Astrocyte of the spinal cord (primary cell): Measurements from ENCODE around the gene KRTAP10-12.

Experiments used
- DNase-seq: peaks from one replicate; pipeline ENCODE4 v3.0.0; 2011; ENCODE audit warnings: low read depth, low spot score
- H3K4me3 ChIP-seq: 2 replicates; pipeline ENCODE4 v1.5.1; 2011; ENCODE audit warnings: low read depth, mild to moderate bottlenecking, low read length, moderate library complexity
- CTCF ChIP-seq: IDR thresholded peaks from 2 replicates; pipeline ENCODE4 v1.5.1; 2012; ENCODE audit warnings: low read depth, mild to moderate bottlenecking, low read length, inconsistent platforms
- in situ Hi-C: cut with HindIII; loops from 2 replicates; pipeline ENCODE4 v1.10.0; 2017; ENCODE audit warnings: low sequenced_read_pairs

KRTAP10-12 gene

DNA sequence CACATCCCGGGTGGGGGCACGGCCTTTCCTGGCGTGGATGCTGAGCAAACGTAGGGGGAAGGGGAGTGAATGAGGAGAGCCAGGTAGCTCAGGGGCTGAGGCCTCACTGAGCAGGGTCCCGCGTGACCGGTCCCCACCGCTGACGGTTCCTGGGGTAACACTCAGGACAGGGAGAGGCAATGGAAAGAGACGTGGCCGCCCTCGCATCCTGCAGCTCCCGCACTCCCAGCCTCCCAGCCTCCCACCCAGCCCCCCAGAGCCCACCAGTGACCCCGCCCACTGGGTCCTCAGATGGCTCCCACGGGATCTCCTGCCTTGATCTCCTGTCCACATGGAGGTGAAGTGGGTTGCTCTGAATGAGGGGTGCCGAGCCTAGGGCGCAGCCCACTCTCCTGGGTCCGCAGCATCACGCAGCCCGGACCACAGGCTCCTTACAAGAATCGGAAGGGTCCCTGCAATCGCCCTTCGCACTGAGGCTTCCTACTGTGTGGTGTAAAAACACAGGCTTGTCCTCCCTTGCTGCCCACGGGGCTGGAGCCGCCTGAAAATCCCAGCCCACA is 12.0 kb downstream of the KRTAP10-12 start:
- in situ Hi-C loops: no loop called here

GRCh38 chr21:44709426-44710293 is 12.7 kb downstream of the KRTAP10-12 start:
- in situ Hi-C loops: no loop called here
- no peak for DNase-seq
- TF ChIP-seq CTCF: no peak
- no peak overlapping the region for H3K4me3 ChIP-seq

More for the DNA sequence above, 12.0 kb downstream of the KRTAP10-12 start:
- DNase-seq: no peak
- H3K4me3 ChIP-seq: no peak overlapping the region
- no peak for TF ChIP-seq CTCF

DNA sequence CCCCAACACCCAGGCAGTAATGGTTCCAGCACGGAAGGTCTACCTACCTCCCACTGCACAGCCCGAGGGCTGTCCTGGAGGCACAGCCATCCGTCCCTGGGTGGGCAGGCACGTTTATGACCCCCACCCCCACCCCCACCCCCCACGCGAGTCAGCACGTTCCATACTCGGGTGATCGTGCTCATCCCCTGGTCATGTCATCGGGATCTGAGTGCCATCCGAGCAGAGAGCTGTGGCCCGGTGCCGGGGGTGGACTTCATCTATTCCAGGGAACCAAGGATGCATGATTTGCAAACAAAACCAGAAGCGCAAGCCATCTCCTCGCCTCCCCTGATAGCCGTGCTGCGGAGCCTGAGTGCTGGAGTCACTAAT is 13.3 kb downstream of the KRTAP10-12 start:
- no peak for TF ChIP-seq CTCF
- DNase-seq: no peak
- in situ Hi-C loops: no loop called here
- no peak overlapping the region for H3K4me3 ChIP-seq

DNA sequence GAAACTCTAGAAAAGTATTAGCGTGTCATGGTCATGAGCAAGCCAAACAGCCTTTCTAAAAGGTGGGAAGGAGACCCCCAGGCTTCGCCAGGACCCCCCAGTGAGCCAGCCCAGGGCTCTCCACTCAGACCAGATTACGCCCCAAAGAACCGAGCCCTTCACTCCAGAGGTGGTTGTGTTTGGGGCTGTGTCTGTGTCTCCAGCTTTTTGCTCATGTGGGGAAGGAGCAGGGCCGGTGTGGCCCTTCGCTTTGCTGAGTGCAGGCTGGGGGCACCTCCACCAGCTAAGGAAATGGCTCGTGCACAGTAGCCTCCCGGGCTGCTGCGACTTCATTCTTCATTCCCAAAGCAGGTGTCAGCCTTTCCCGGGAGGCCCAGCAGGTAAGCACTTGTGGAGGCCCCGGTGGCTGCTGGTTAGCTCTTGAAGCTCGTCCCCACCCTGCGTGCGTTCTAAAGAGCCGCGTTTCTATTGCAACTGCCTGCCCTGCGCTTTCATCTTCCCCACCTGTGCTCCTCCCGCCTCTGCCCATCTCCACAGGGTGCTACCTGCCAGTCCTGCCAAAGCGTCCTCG is 13.9 kb downstream of the KRTAP10-12 start:
- no peak overlapping the region for H3K4me3 ChIP-seq
- DNase-seq: no peak
- TF ChIP-seq CTCF: no peak
- in situ Hi-C loops: no loop called here

- in situ Hi-C loops: no loop called here
- no peak for TF ChIP-seq CTCF
- DNase-seq: no peak
- H3K4me3 ChIP-seq: no peak within 1 kb of the TSS
These were observed 14.6 kb downstream of the KRTAP10-12 start, which contains the start of gene TSPEAR for GRCh38 chr21:44711327-44712202. TSS of gene TSPEAR (minus strand) at chr21:44711572. CDS start at chr21:44711514, 58 bp downstream.
